D721Med (cell line): ENCODE data around the gene SART3.
"Not testable (repeated sequence)": the region's sequence is repeated elsewhere in the genome, so short reads cannot be mapped to it uniquely, and the experiment has no call there.

Experiments
- DNase-seq: peaks from one replicate; pipeline ENCODE4 v3.0.0; 2011; ENCODE audit warnings: low spot score; ENCODE audit not compliant: insufficient read length
- FAIRE-seq: peaks from 2 replicates; lab custom pipeline; 2011; peaks lifted over from hg19 to GRCh38; lab: Jason Lieb, UNC
- TF ChIP-seq, protein P1 (sequence below): IDR thresholded peaks from 2 replicates; pipeline ENCODE4 v1.5.1; 2012; ENCODE audit warnings: mild to moderate bottlenecking, control low read depth; ENCODE audit not compliant: insufficient read depth; ENCODE audit errors: missing control alignments

Gene SART3

DNA sequence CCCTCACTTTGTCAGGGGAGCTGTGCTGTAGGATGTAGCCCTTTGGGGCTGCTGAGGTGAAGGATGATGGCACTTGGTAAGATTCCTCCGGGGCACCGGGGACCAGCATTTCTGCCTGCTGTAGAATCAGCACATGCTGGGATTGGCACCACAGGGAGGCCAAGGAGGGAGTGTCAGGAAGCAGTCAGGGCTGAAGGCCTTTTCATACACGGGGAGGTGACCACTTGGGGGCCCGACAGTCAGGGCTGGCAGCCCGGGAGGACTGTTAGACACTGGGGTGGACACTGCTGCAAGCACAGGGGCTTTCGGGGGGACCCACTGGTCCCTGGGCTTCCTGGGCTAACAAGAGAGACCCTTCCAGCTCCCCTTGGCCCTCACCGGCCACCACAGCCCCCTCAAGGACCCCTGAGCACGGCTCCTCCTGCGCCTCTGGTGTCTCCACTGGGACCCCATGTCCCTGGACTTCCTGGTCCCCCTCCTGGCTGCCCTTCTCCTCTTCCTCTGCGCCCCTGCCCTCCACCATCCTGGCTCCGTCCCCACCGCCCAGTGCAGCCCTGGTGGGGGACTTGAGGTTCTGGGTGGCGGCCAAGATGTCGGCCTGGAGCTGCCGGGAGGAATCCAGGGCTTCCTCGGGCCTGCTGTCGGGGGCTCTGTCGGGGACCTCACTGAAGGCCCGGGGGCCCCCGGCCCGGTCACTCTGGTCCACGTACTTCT, 30.5 kb upstream of the SART3 start:
- TF ChIP-seq, protein P1, sequence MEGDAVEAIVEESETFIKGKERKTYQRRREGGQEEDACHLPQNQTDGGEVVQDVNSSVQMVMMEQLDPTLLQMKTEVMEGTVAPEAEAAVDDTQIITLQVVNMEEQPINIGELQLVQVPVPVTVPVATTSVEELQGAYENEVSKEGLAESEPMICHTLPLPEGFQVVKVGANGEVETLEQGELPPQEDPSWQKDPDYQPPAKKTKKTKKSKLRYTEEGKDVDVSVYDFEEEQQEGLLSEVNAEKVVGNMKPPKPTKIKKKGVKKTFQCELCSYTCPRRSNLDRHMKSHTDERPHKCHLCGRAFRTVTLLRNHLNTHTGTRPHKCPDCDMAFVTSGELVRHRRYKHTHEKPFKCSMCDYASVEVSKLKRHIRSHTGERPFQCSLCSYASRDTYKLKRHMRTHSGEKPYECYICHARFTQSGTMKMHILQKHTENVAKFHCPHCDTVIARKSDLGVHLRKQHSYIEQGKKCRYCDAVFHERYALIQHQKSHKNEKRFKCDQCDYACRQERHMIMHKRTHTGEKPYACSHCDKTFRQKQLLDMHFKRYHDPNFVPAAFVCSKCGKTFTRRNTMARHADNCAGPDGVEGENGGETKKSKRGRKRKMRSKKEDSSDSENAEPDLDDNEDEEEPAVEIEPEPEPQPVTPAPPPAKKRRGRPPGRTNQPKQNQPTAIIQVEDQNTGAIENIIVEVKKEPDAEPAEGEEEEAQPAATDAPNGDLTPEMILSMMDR = no peak
- FAIRE-seq = no peak
- no peak for DNase-seq

DNA sequence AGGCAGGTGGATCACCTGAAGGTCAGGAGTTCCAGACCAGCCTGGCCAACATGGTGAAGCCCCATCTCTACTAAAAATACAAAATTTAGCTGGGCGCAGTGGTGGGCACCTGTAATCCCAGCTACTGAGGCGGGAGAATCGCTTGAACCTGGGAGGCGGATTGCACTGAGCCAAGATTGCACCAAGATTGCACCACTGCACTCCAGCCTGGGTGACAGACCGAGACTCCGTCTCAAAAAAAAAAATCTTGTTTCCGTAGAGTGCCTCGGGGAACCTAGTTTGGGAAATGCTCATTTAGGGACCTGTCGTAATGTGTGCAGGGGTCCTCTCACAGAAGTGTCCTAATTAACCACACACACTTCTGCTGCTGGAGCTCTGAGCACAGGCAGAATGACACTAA, 29.5 kb upstream of the SART3 start:
- DNase-seq, FAIRE-seq: not testable (repeated sequence)

DNA sequence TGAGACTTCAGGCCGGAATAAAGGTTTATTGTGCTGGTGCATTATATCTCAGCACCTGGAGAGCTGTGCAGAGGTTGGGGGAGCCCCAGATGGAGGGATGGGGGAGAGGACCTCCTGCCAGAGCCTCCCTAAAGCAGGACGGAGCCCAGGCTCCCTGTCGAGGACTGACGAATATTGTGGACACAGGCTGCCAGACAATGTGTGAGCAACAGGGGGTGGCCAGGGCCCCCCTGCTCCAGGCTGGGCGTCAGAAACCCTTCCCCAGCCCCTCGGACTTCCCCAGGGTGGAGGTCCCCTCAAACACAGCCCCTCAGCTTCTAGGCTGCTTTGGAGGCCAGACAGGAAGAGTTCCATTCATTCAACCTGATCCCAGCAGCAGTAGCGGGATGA, 28.9 kb upstream of the SART3 start:
- no peak for FAIRE-seq
- TF ChIP-seq, protein P1 = no peak
- DNase-seq = no peak

DNA sequence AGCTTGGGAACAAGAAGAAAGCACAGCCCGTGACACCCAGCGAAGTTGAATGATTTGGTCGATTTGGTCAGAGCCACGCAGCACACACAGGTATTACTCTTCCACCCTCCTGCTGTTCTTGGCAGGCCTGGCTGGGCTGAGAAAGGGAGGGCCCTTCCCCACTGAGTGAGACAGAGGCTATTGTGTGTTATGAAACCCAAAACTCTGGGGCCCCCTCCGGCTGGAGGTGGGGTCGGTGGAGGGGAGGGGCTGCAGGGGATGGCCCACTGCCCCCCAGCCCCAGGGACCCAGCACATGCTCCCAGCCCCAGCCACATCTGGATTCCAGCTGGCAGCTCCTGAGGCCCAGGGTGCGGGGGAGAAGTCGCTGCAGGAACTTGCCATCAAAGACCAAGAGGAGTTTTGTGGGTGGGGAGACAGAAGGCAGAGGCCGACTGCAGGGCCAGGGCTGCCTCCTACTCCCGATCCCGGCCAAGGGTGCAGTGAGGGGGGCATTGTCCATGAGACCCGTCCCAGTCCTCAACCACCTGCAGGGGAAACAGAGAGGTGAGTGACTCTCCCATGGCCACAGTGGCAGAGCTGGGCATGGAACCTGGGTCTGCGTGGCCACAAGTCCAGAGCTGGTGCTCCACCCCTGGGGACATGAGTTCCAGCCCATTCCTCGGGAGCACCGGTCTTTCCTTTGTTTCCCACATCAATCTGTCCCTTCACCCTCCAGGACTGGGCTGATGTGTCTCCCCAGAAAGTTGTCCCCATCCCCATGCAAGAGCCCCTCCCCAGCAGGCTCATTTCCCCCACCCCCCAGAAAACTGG, 28.3 kb upstream of the SART3 start:
- TF ChIP-seq, protein P1 = no peak
- no peak for DNase-seq
- no peak for FAIRE-seq

DNA sequence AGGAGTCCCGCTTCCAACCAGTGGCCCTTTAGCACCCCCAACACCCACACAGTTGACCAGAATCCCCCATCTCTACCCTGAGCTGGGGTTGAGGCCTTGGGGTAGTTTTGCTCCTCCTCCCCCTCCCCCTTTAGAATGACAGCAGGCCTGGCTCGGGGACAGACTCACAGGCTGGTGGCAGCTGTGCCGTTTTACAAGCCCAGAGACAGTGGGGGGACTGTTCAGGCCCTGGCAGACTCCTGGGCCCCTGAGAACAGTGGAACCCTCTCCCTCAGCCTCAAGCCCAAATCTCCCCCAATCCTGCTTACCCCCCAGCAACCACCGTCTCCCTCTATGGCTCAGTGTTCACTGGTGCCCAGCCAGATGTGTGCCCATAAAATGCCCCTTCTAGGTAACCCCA, 26.9 kb upstream of the SART3 start:
- DNase-seq (no peak), FAIRE-seq (no peak)
- TF ChIP-seq, protein P1 = no peak

DNA sequence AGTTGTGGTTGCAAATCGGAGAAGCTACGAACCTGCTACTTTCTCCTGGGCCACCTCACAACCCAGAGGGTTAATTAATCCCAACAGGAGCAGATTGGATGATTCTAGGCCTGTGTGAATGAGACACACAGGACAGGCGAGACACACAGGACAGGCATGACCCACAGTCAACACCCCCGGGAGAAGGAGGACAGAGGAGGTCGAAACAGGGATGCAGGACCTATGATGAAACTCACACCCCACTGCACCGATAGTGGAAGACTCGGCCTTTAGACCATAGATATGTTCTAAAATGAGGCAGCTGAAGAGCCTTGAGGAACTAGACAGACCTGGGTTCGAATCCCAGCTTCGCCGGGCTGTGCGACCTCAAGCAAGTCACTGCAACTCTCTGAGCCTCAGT, 25.3 kb upstream of the SART3 start:
- TF ChIP-seq, protein P1 = no peak
- FAIRE-seq (no peak), DNase-seq (no peak)

DNA sequence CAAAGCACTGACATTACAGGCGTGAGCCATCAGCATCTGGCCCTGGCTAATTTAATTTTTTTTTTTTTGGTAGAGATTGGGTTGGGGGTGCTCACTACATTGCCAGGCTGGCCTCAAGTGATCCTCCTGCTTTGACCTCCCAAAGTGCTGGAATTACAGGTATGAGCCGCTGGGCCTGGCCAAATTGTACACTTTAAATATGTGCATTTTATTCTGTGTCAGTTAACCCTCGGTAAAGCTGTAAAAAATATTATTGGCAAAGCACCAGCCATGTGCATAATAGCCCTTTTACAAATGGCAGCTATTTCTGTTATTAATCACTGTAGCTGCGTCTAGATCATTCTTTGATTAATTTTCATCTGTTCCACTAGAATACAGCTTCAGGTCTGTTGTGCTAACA, 24.9 kb upstream of the SART3 start:
- no peak for FAIRE-seq
- DNase-seq = no peak
- TF ChIP-seq, protein P1 = no peak
